OCI-M1 (cell line): ENCODE measurements around the gene ASB5.

Source experiments
- DNase-seq: peaks from one replicate; lab custom pipeline; 2025; lab: John Stamatoyannopoulos, UW

The ASB5 gene

GRCh38 chr4:176277162-176277904 lies 8.3 kb upstream of the ASB5 start:
- DNase-seq: peak; percentile 83

GRCh38 chr4:176276710-176277109 lies 7.7 kb upstream of the ASB5 start:
- DNase-seq: no peak

- no peak for DNase-seq
Measured at GRCh38 chr4:176274441-176274840, 5.4 kb upstream of the ASB5 start.

GRCh38 chr4:176273736-176274135 lies 4.7 kb upstream of the ASB5 start:
- DNase-seq: no peak

GRCh38 chr4:176272799-176273198 lies 3.8 kb upstream of the ASB5 start:
- DNase-seq: no peak

GRCh38 chr4:176271749-176272148 lies 2.7 kb upstream of the ASB5 start:
- DNase-seq: no peak

- DNase-seq: no peak
Measured at GRCh38 chr4:176270669-176271068, 1.6 kb upstream of the ASB5 start.

GRCh38 chr4:176266026-176266425 lies 3.0 kb downstream of the ASB5 start:
- no peak for DNase-seq

GRCh38 chr4:176262243-176262642 lies 6.8 kb downstream of the ASB5 start:
- DNase-seq: no peak

GRCh38 chr4:176261481-176261880 lies 7.5 kb downstream of the ASB5 start:
- DNase-seq: no peak

- DNase-seq: no peak
Measured at GRCh38 chr4:176261018-176261417, 8.0 kb downstream of the ASB5 start.

- DNase-seq: no peak
Measured at GRCh38 chr4:176259330-176260090, 9.5 kb downstream of the ASB5 start.

- DNase-seq: no peak
Measured at GRCh38 chr4:176258135-176258534, 10.9 kb downstream of the ASB5 start.

GRCh38 chr4:176256921-176257320 lies 12.1 kb downstream of the ASB5 start:
- DNase-seq: no peak

- no peak for DNase-seq
Measured at GRCh38 chr4:176242764-176243347, 26.2 kb downstream of the ASB5 start.

GRCh38 chr4:176241703-176242102 lies 27.3 kb downstream of the ASB5 start:
- no peak for DNase-seq

GRCh38 chr4:176238826-176239225 lies 30.2 kb downstream of the ASB5 start:
- no peak for DNase-seq

GRCh38 chr4:176238157-176238610 lies 30.8 kb downstream of the ASB5 start:
- DNase-seq: no peak

- DNase-seq: no peak
Measured at GRCh38 chr4:176236946-176237345, 32.1 kb downstream of the ASB5 start.

- DNase-seq: no peak
Measured at GRCh38 chr4:176230836-176231235, 38.2 kb downstream of the ASB5 start.

- no peak for DNase-seq
Measured at GRCh38 chr4:176229645-176230044, 39.4 kb downstream of the ASB5 start.

GRCh38 chr4:176226736-176227135 lies 42.3 kb downstream of the ASB5 start:
- peak; percentile 25 for DNase-seq

GRCh38 chr4:176223561-176223960 lies 45.5 kb downstream of the ASB5 start:
- DNase-seq: no peak
